ENCODE data around the gene CFAP20DC. TPM values are rescaled to one million over a fixed set of nuclear protein-coding genes. Genes with fewer than 3 reads are reported as not detected.

CFAP20DC gene
- total and polyA plus RNA-seq, 2 of the 8 experiments (the other 6 are each of a cell fraction or from before 2014, with no cell fraction given), result 2.2 to 2.8 TPM

- H3K18ac ChIP-seq (ENCODE audit: extremely low read depth, low read length), result no peak overlapping the region
- POLR2A ChIA-PET (ENCODE audit: partially characterized antibody), result no interaction called here
- CTCF ChIA-PET (ENCODE audit: partially characterized antibody), result no interaction called here
Observed at GRCh38 chr3:58751235-58751634, 298.6 kb downstream of the CFAP20DC start.

More at GRCh38 chr3:58751235-58751634, 298.6 kb downstream of the CFAP20DC start:
- no peak overlapping the region for H2AFZ ChIP-seq (ENCODE audit: low read length)
- H3K27ac ChIP-seq (ENCODE audit: low read depth, low read length), result no peak overlapping the region
- no peak overlapping the region for H3K9ac ChIP-seq (replicated peaks in 1 of 4; ENCODE audit: extremely low read depth in 1 of 4, low read depth in 3 of 4, low read length in 3 of 4)
- no peak overlapping the region for H3K4ac ChIP-seq (replicated peaks; ENCODE audit: insufficient read length, low read depth, low read length)
- DNase-seq (ENCODE audit: low read depth in 1 of 2, low spot score in 2 of 2), result no peak
- H3K27me3 ChIP-seq (replicated peaks in 1 of 4; ENCODE audit: control insufficient read depth in 3 of 4, extremely low read depth in 1 of 4, insufficient read depth in 3 of 4, low read length in 3 of 4), result no peaks in the 10 kb centered on the region
- peaks cover 0 to 2% of the 10 kb centered on the region in 2 experiments for H4K20me1 ChIP-seq (replicated peaks in 1 of 2; ENCODE audit: control insufficient read depth in 1 of 2, insufficient read depth in 2 of 2, low read length in 2 of 2)
- H3K4me3 ChIP-seq (ENCODE audit: extremely low read depth in 1 of 4, insufficient read depth in 2 of 4, low read depth in 3 of 4, low read length in 4 of 4), result no peak overlapping the region
- no peaks in the 10 kb centered on the region for H3K36me3 ChIP-seq (ENCODE audit: control insufficient read depth in 2 of 4, insufficient read depth in 4 of 4, low read length in 3 of 4)
- no peak overlapping the region for H4K8ac ChIP-seq (ENCODE audit: extremely low read depth, insufficient read depth, low read length)
- no peak overlapping the region for H4K91ac ChIP-seq (replicated peaks; ENCODE audit: insufficient read length, low read length)
- H4K5ac ChIP-seq (ENCODE audit: insufficient read length, low read depth, low read length), result no peak overlapping the region
- no peak overlapping the region for H2BK20ac ChIP-seq (ENCODE audit: low read length)
- no peak overlapping the region for H3K56ac ChIP-seq (replicated peaks; ENCODE audit: insufficient read length, low read depth, low read length)
- no peak overlapping the region for H2AK5ac ChIP-seq (ENCODE audit: low read depth, low read length)
- FAIRE-seq, result no peak
- no peak overlapping the region for H2BK12ac ChIP-seq (ENCODE audit: low read depth, low read length)
- no peak overlapping the region for H2BK15ac ChIP-seq (ENCODE audit: low read length)
- WGBS, 2 experiments (ENCODE audit: extremely low coverage in 1 of 2, insufficient coverage in 1 of 2, insufficient read length in 1 of 2, insufficient replicate concordance in 2 of 2, low coverage in 1 of 2, low lambda C conversion rate in 2 of 2, missing lambda C conversion rate in 1 of 2), result 95% methylated on average over 4 of the region's 4 CpGs; no CpG with 5 or more reads in 1 of the 2 experiments
- H3K14ac ChIP-seq (ENCODE audit: insufficient read length), result no peak overlapping the region
- no peak overlapping the region for H2BK120ac ChIP-seq (replicated peaks; ENCODE audit: low read depth, low read length)
- no peak overlapping the region for H2BK5ac ChIP-seq (ENCODE audit: low read depth, low read length)
- no peak overlapping the region for H3K23ac ChIP-seq (ENCODE audit: insufficient read length)
- H3K79me2 ChIP-seq (ENCODE audit: control insufficient read depth in 1 of 2, insufficient read depth in 2 of 2, low read length in 2 of 2), result no peaks in the 10 kb centered on the region
- TF ChIP-seq TAF7 (optimal IDR thresholded peaks at IDR 0.05; ENCODE audit: borderline replicate concordance, low read depth, low read length), result no peak
- TF ChIP-seq CHD1 (IDR thresholded peaks at IDR 0.05; ENCODE audit: low read depth, low read length), result no peak
- TF ChIP-seq JUND (IDR thresholded peaks at IDR 0.05; ENCODE audit: low read length), result no peak
- TF ChIP-seq KDM4A (IDR thresholded peaks at IDR 0.05; ENCODE audit: low read depth, low read length, severe bottlenecking), result no peak
- H3K4me2 ChIP-seq (ENCODE audit: insufficient read depth in 1 of 2, low read depth in 2 of 2, low read length in 2 of 2), result no peak overlapping the region
- H3K4me1 ChIP-seq (replicated peaks in 1 of 4; ENCODE audit: control insufficient read depth in 3 of 4, insufficient read depth in 4 of 4, low read length in 3 of 4), result no peaks in the 10 kb centered on the region
- H3K9me3 ChIP-seq (ENCODE audit: insufficient read depth in 2 of 2, low read depth in 1 of 2, low read length in 1 of 2), result no peaks in the 10 kb centered on the region
- H3K23me2 ChIP-seq (ENCODE audit: low read depth, low read length), result no peaks in the 10 kb centered on the region
- no peaks in the 10 kb centered on the region for H3K79me1 ChIP-seq (ENCODE audit: low read depth, low read length)

Measured in H1 (cell line).